Cardiac muscle cell (in vitro differentiated cells and primary cell): ENCODE data around the gene PTH2R. TPM values are rescaled to one million over a fixed set of nuclear protein-coding genes. Genes with fewer than 3 reads are reported as not detected.
"Not testable (repeated sequence)": the region's sequence is repeated elsewhere in the genome, so short reads cannot be mapped to it uniquely, and the experiment has no call there.

ENCODE experiments used
- DNase-seq, 2 donors: peaks; one replicate each; pipeline versions ENCODE4 v3.0.0 to v3.0.0-alpha.2; 2010 to 2017; ENCODE audit warnings: low read depth in 1 of 2, low spot score in 1 of 2
- H3K27ac ChIP-seq: fragments of 200-600 bp; sonication (generic); 2 replicates; pipeline ENCODE4 v1.5.1; 2016
- H3K27me3 ChIP-seq: fragments of 200-600 bp; sonication (generic); 2 replicates; pipeline ENCODE4 v1.6.0; 2016; ENCODE audit warnings: control low read depth
- H3K36me3 ChIP-seq: fragments of 200-600 bp; sonication (generic); 2 replicates; pipeline ENCODE4 v1.5.1; 2016; ENCODE audit warnings: control low read depth
- H3K4me1 ChIP-seq: fragments of 200-600 bp; sonication (generic); 2 replicates; pipeline ENCODE4 v1.8.1; 2017; ENCODE audit warnings: low read depth, mild to moderate bottlenecking, mixed run types
- H3K4me3 ChIP-seq: fragments of 200-600 bp; sonication (generic); 2 replicates; pipeline ENCODE4 v1.5.1; 2016; ENCODE audit warnings: mild to moderate bottlenecking
- H3K9me3 ChIP-seq: fragments of 200-600 bp; sonication (generic); 2 replicates; pipeline ENCODE4 v1.5.1; 2017; ENCODE audit warnings: low read depth, mild to moderate bottlenecking, control low read depth
- CTCF ChIP-seq: IDR thresholded peaks from 2 replicates; pipeline ENCODE4 v1.5.1; 2012; ENCODE audit warnings: low read depth, mild to moderate bottlenecking, low read length
- polyA plus RNA-seq: library from polyadenylated mRNA; unstranded; fragments of >200 nt; fragmentation: Nextera tagmentation; extraction: Ambion mirVana; gene quantifications from 2 replicates; pipeline ENCODE4 v1.2.1, GENCODE V29; 2016
- total RNA-seq: library from RNA; depleted of rRNA; stranded (reverse); fragments of >200 nt; gene quantifications from 2 replicates; pipeline ENCODE4 v1.2.3, GENCODE V29; 2016

Gene PTH2R
- total and polyA plus RNA-seq, 2 experiments from 2014 or later, result 0.09 TPM; not detected in 1

- Histone ChIP-seq H3K36me3 (no peaks in the 10 kb centered on the region), H3K27me3 (no peaks in the 10 kb centered on the region), H3K9me3 (no peaks in the 10 kb centered on the region), H3K27ac (no peak overlapping the region), H3K4me3 (no peak overlapping the region), H3K4me1 (no peaks in the 10 kb centered on the region)
- DNase-seq, result peak in 1 of 2 donors; percentile 36
- no peak for TF ChIP-seq CTCF
These were observed 35.5 kb upstream of the PTH2R start for GRCh38 chr2:208370881-208371633.

- H3K4me3 ChIP-seq, result no peak overlapping the region
- H3K27ac ChIP-seq, result no peak overlapping the region
- H3K27me3 ChIP-seq, result no peaks in the 10 kb centered on the region
- H3K36me3 ChIP-seq, result no peaks in the 10 kb centered on the region
- H3K9me3 ChIP-seq, result no peaks in the 10 kb centered on the region
- DNase-seq, result no peak
- no peak for TF ChIP-seq CTCF
- H3K4me1 ChIP-seq, result no peaks in the 10 kb centered on the region
These were observed 35.0 kb upstream of the PTH2R start for GRCh38 chr2:208371634-208371935.

GRCh38 chr2:208373460-208374089, 33.0 kb upstream of the PTH2R start:
- Histone ChIP-seq H3K27ac (no peak overlapping the region), H3K27me3 (no peaks in the 10 kb centered on the region), H3K9me3 (no peaks in the 10 kb centered on the region), H3K4me1 (no peaks in the 10 kb centered on the region), H3K4me3 (no peak overlapping the region), H3K36me3 (no peaks in the 10 kb centered on the region)
- peak; percentile 63 to 72 for DNase-seq
- peak; percentile 87 for TF ChIP-seq CTCF

- no peak for DNase-seq
- no peak overlapping the region for H3K4me3 ChIP-seq
These were observed 31.0 kb upstream of the PTH2R start for GRCh38 chr2:208375491-208376068.

GRCh38 chr2:208377344-208377860, 29.2 kb upstream of the PTH2R start:
- not testable (repeated sequence) for DNase-seq

More at GRCh38 chr2:208375491-208376068, 31.0 kb upstream of the PTH2R start:
- Histone ChIP-seq H3K27me3 (no peaks in the 10 kb centered on the region), H3K4me1 (no peaks in the 10 kb centered on the region), H3K36me3 (no peaks in the 10 kb centered on the region), H3K27ac (no peak overlapping the region), H3K9me3 (no peaks in the 10 kb centered on the region)
- TF ChIP-seq CTCF, result no peak

GRCh38 chr2:208379192-208379591, 27.4 kb upstream of the PTH2R start:
- Histone ChIP-seq H3K27ac (no peak overlapping the region), H3K9me3 (no peaks in the 10 kb centered on the region), H3K4me1 (no peaks in the 10 kb centered on the region), H3K27me3 (no peaks in the 10 kb centered on the region), H3K36me3 (no peaks in the 10 kb centered on the region), H3K4me3 (no peak overlapping the region)
- TF ChIP-seq CTCF, result no peak
- DNase-seq, result no peak

More at GRCh38 chr2:208377344-208377860, 29.2 kb upstream of the PTH2R start:
- H3K36me3 ChIP-seq, H3K4me1 ChIP-seq, H3K27ac ChIP-seq, H3K9me3 ChIP-seq, H3K27me3 ChIP-seq, H3K4me3 ChIP-seq: not testable (repeated sequence)
